ENCODE data around the gene TTBK2. TPM values are rescaled to one million over a fixed set of nuclear protein-coding genes. Genes with fewer than 3 reads are reported as not detected.

The TTBK2 gene
- polyA plus RNA-seq, 3 donors = 1.0 to 5.6 (median 3.5) TPM

DNA sequence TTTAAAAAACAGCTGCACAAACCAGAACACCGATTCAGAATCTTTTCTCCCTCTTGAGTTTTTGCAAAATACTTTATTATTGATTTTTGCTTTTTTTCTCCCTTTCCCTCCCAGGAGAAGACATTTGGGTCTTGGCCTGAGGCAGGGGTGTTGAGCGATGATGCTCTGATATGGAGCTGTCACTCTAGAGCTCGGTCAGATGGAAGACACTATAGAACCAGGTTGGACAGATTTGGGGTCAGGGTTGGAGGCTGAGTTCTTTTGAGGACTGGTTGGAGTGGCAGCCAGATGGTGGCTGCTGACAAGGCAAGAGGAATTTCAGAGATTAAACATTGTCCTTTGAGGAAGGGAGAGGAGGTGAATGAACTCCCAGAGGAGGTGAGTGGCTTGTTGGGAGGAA, 200.5 kb downstream of the TTBK2 start:
- WGBS, 3 donors = 90 to 97% (median 93%) methylated on average over 3 of the region's 3 CpGs
- H3K27ac ChIP-seq (ENCODE audit: low read depth, low read length) = no peak overlapping the region

DNA sequence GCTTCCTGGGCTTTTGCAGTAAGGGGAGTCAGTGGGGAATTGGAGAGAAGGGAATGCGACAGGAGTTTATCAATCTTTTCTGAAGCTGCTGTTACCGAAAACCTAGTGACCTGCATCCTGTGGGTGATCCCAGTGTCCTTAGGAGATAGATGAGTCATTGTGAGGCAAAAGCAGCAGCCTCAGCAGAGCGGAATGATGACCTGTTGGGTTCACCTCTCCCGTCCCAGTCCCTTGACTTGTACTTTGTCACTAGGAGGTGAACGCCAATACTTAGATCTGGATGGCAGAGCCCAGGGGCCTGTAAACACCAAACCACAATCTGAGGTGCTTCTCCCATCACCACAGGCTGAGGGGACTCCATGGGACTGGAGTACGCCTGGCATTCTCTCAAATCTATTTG, 201.5 kb downstream of the TTBK2 start:
- no peak overlapping the region for H3K27ac ChIP-seq (ENCODE audit: low read depth, low read length)
- 75 to 90% (median 88%) methylated on average over 6 of the region's 6 CpGs for WGBS, 3 donors

DNA sequence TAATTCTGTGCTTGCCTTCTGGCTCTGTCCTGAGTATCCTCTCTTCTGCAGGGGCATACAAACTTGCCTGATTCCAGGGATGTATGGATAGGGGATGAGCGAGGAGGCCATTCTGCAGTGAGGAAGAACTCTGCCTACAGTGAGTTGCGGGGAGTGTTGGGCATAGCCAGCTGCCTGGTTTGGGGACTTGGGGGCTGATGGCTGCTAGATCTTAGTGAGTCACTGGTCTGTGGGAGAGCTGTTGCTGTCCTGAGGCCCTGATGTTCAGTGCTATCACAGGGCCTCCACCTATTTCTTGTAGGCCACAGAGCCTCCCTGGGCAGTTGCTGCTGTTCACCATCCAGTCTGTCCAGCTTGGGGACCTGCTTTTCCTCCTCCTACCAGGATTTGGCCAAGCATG, 204.0 kb downstream of the TTBK2 start:
- no peak overlapping the region for H3K27ac ChIP-seq (ENCODE audit: low read depth, low read length)
- WGBS, 3 donors = 91 to 100% (median 100%) methylated on average over 2 of the region's 2 CpGs

DNA sequence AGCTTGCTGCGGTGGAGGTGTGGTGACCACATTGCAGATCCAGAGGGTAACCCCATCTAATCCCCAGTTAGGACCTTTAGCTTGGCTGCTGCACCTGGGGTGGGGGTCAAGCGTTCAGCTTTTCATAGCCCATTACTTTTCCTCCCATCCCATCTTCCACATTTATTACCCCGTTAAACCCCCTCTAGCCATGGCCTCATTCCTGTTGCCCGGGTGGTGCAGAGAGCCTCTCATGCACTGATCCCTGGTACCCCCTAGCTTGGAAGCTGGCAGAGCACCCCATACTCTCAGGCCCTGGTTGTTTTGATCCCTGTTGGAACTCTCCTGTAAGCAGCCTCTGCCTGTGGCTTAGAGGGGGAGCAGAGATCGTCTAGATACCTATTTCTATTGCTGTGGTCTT, 204.5 kb downstream of the TTBK2 start:
- no peak overlapping the region for H3K27ac ChIP-seq (ENCODE audit: low read depth, low read length)
- WGBS, 3 donors = 92 to 96% (median 94%) methylated on average over 5 of the region's 5 CpGs

DNA sequence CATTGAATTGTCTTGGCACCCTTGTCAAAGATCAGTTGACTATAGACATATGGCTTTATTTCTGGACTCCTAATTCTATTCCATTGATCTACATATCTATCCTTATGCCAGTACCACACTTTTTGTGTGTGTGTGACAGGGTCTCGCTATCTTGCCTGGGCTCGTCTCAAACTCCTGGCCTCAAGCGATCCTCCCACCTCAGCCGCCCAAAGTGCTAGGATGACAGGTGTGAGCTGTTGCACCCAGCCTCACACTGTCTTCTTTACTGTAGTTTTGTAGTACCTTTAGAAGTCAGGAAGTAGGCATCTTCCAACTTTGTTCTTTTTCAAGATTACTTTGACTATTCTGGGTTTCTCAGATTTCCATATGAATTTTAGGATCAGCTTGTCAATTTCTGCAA, 208.0 kb downstream of the TTBK2 start:
- WGBS, 3 donors = 92 to 95% (median 95%) methylated on average over 4 of the region's 4 CpGs
- H3K27ac ChIP-seq (ENCODE audit: low read depth, low read length) = no peak overlapping the region

DNA sequence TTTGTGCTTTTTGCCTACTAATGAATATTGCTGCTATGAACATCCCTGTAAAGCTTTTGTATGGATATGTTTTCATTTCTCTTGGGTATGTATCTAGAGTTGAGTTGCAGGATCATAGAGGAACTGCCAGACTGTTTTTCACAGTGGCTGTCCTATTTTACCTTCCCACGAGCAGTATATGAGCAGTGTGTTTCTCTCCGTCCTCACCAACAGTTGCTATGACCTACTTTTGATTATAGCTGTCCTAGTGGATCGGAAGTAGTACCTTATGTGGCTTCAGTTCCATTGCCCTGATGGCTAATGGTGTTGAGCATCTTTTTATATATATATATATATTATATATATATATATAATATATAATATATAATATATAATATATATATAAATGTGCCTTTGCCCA, 208.8 kb downstream of the TTBK2 start:
- 87 to 95% (median 92%) methylated on average over 3 of the region's 3 CpGs for WGBS, 3 donors

DNA sequence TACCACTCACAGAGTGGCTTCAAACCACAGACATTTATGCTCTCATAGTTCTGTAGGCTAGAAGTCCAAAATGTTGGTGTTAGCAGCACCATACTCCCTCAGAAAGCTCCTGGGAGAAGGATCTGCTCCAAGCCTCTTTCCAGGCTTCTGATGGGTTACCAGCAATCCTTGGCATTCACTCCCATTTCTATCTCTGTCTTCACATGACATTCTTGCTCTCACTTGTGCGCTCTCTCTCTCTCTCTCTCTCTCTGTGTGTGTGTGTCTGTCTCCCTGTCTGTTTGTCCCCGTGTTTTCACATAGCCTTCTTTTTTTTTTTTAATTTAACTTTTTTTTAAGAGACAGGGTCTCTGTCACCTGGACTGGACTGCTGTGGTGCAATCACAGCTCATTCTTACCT, 209.9 kb downstream of the TTBK2 start:
- WGBS, 3 donors = 76 to 87% (median 83%) methylated on average over 2 of the region's 2 CpGs
- H3K27ac ChIP-seq (ENCODE audit: low read depth, low read length) = no peak overlapping the region

More for the DNA sequence above, 208.8 kb downstream of the TTBK2 start:
- H3K27ac ChIP-seq (ENCODE audit: low read depth, low read length) = no peak overlapping the region

DNA sequence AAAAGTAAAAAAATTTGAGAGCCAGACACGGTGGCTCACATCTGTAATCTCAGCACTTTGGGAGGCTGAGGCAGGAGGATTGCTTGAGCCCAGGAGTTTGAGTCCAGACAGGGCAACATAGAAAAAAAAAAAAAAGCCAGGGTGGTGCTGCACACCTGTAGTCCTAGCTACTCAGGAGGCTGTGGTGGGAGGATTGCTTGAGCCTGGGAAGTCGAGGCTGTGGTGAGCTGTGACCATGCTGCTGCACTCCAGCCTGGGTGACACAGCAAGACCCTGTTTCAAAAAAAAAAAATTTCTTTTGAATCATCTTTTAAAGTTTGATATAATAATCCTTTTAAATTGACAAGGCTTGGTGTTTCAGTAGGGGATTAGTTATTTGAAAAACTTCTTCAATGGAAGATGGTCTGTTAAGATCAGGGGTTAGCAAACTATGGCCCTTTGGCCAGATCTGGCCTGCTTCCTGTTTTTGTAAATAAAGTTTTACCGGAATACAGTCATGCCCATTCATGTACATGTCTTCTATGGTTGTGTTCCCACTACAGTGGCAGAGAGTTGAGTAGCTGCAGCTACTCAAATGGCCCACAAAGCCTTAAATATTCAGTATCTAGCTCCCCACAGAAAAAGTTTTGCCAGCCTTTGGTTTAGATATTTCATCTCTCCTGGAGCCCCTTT, 212.6 kb downstream of the TTBK2 start:
- WGBS, 3 donors = 59 to 77% (median 77%) methylated on average over 3 of the region's 3 CpGs
- no peak overlapping the region for H3K27ac ChIP-seq (ENCODE audit: low read depth, low read length)

DNA sequence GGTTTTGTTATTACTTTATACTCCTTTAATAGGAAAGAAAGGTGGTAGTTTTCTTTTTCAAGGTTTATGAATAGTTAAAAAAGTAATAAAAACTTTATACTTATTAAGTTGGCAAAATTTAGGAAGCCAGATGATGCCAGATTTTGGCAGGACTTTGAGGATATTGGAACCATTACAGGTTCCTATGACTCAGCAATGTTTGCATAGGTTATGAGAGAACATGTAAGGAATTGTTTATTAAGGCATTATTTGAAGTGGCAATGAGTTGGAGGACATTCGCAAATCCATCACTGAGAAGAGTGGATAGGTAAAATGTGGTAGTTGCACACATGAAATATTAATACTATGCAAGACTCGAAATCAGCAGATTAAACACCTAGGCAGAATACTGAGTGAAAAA, 213.5 kb downstream of the TTBK2 start:
- H3K27ac ChIP-seq (ENCODE audit: low read depth, low read length) = no peak overlapping the region
- WGBS, 3 donors = 34 to 91% (median 86%) methylated on average over 2 of the region's 2 CpGs

DNA sequence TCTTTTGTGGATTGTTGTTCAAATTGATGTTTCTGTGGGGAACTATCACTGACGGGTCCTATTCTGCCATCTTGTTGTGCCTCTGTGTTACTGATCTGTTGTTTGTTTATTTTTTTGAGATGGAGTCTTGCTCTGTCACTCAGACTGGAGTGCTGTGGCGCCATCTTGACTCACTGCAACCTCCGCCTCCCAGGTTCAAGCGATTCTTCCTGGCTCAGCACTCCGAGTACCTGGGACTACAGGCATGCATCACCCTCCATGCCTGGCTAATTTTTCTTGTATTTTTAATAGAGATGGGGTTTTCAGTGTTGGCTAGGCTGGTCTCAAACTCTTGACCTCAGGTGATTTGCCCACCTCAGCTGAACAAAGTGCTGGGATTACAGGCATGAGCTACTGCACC, 215.2 kb downstream of the TTBK2 start:
- no peak overlapping the region for H3K27ac ChIP-seq (ENCODE audit: low read depth, low read length)
- 97% methylated on average over 5 of the region's 5 CpGs for WGBS, 3 donors

DNA sequence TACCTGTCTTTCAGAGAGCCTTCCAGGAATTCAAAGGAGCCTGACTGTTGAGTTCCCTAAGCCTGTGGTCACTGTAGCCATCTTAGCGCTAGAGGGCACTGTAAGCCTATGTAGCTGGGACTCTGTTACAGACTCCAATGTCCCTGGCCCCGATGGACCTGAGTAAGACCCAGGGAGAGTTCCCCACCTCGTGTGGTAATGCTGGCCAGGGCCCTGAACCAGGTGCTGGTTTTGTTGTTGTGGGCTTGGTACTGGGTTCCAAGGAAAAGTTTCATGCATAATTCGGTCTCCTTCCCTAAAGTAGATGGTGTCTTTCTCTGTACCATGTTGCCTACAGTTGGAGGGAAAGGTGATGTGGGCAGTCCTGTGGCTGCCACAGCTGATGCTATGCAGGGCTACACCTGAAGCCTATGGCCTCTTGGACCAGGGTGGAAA, 216.1 kb downstream of the TTBK2 start:
- WGBS, 3 donors = 25 to 35% (median 30%) methylated on average over 4 of the region's 4 CpGs
- H3K27ac ChIP-seq (ENCODE audit: low read depth, low read length) = no peak overlapping the region

DNA sequence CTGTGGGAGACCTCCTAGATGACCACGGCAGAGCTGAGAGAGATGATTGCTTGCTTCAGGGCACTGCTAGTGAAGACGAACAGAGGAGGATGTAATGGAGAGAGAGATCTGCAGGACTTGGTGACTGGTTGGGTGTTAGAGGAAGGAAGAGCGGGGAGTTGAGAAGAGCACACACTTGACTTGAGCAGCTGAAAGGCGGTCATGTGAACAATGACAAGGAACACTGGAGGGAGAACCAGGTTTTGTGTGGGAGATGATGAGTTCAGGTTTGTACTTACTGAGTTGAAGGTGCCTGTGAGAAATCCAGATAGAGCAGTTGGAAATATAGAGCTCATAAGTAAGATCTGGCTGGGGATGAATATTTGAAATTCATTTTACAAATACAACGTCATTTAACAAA, 224.0 kb downstream of the TTBK2 start:
- WGBS, 3 donors = 76 to 83% (median 81%) methylated on average over 5 of the region's 5 CpGs
- no peak overlapping the region for H3K27ac ChIP-seq (ENCODE audit: low read depth, low read length)

DNA sequence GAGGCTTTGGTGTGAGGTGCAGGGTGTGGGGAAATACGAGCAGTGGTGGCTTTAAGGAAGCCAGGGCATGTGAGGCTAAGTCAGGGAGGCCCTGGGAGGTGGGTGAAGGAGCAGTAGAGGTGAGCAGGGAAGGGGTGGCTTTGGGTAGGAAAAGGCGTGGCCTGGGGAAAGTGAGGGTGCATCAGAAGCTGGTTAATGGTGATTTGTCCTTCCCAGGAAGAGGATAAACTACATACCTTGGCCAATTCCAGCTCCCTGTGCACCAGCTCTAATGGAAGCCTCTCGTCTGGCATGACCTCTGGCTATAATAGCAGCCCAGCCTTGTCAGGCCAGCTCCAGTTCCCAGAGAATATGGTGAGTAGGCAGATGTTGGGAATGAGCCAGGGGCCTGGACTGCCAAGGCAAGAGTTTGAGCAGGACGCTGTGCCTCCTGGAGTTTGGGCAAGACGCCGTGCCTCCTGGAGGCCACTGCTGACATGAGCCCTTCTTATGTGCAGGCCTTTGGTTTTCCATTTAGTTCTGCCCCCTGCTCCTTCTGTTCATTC, 225.0 kb downstream of the TTBK2 start:
- no peak overlapping the region for H3K27ac ChIP-seq (ENCODE audit: low read depth, low read length)
- 81 to 91% (median 90%) methylated on average over 6 of the region's 6 CpGs for WGBS, 3 donors

DNA sequence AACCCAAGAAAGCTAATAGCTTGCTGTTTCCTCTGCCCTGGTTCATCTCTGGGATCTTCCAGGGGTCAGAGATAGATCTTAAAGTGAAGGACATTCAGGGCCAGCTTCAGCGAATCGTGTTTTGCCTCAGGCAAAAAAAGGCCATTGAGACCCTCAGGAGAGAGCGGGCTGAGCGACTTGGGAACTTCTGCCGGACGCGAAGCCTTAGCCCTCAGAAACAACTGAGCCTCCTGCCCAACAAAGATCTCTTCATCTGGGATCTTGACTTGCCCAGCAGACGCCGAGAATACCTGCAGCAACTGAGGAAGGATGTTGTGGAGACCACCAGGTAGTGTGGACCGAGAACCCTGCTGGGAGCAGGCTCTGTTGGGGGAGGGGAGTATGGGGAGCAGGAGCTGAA, 226.2 kb downstream of the TTBK2 start:
- WGBS, 3 donors = 95 to 97% (median 96%) methylated on average over 10 of the region's 10 CpGs
- H3K27ac ChIP-seq (ENCODE audit: low read depth, low read length) = no peak overlapping the region

DNA sequence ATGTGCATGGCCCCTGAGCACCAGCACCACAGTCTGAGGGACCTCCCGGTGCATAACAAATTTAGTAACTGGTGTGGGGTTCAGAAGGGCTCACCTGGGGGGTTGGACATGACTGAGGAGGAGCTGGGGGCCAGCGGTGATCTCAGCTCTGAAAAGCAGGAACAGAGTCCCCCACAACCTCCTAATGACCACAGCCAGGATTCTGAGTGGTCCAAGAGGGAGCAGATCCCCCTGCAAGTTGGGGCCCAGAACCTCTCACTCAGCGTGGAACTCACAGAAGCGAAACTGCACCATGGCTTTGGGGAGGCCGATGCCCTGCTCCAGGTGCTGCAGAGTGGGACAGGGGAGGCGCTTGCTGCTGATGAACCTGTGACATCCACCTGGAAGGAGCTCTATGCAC, 226.6 kb downstream of the TTBK2 start:
- 94 to 96% (median 96%) methylated on average over 6 of the region's 6 CpGs for WGBS, 3 donors
- H3K27ac ChIP-seq (ENCODE audit: low read depth, low read length) = no peak overlapping the region

DNA sequence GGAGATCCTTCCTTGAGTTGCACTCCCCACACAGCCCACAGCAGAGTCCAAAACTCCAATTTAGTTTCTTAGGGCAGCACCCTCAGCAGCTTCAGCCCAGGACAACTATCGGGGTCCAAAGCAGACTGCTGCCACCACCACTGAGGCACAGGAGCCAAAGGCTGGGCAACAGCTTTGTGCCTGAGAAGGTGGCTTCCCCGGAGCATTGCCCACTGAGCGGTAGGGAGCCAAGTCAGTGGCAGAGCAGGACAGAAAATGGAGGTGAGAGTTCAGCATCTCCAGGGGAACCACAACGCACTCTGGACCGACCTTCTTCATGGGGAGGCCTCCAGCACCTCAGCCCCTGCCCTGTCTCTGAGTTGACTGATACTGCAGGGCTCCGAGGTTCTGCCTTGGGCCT, 227.1 kb downstream of the TTBK2 start:
- no peak overlapping the region for H3K27ac ChIP-seq (ENCODE audit: low read depth, low read length)
- 94 to 95% (median 95%) methylated on average over 6 of the region's 6 CpGs for WGBS, 3 donors

DNA sequence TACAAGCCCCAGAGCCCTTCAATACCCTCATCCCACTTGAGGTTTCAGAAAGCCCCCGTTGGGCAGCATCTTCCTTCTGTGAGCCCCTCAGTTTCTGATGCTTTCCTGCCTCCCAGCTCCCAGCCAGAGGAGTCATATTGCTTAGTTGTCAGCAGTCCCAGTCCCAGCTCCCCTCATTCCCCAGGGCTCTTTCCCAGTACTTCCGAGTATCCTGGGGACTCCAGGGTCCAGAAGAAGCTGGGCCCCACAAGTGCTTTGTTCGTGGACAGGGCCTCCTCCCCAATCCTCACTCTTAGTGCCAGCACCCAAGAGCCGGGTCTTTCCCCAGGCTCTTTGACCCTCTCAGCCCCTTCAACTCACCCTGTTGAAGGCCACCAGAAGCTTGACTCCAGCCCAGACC, 227.6 kb downstream of the TTBK2 start:
- 83 to 91% (median 88%) methylated on average over 4 of the region's 4 CpGs for WGBS, 3 donors
- no peak overlapping the region for H3K27ac ChIP-seq (ENCODE audit: low read depth, low read length)

DNA sequence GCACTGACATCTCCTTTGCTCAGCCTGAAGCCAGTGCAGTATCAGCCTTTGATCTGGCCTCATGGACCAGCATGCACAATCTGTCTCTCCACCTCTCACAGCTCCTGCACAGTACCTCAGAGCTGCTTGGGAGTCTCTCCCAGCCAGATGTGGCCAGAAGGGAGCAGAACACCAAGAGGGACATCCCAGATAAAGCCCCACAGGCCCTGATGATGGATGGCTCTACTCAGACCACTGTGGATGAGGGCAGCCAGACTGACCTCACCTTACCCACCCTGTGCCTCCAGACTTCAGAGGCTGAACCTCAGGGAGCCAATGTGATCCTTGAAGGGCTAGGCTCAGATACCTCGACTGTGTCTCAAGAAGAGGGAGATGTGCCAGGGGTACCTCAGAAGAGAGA, 228.0 kb downstream of the TTBK2 start:
- no peak overlapping the region for H3K27ac ChIP-seq (ENCODE audit: low read depth, low read length)
- 73 to 92% (median 89%) methylated on average over 1 of the region's 1 CpG for WGBS, 3 donors

DNA sequence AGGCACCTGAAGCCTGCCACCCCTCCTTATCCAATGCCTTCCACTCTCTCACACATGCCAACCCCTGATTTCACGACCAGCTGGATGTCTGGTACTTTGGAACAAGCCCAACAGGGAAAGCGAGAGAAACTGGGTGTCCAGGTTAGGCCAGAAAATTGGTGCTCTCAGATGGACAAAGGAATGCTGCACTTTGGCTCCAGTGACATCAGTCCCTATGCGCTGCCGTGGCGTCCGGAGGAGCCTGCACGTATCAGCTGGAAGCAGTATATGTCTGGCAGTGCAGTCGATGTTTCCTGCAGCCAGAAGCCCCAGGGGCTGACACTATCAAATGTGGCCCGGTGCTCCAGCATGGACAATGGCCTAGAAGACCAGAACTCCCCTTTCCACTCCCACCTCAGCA, 228.8 kb downstream of the TTBK2 start:
- 84 to 91% (median 89%) methylated on average over 9 of the region's 9 CpGs for WGBS, 3 donors

DNA sequence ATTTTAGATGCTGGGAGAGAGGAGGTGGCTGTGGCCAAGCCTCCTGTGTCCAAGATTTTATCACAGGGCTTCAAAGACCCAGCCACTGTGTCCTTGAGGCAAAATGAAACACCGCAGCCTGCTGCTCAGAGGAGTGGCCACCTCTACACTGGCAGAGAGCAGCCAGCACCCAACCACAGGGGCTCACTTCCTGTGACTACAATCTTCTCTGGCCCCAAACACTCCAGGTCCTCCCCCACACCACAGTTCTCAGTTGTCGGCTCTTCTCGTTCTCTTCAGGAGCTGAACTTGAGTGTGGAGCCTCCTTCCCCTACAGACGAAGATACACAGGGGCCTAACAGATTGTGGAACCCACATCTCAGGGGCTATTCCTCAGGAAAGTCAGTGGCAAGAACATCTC, 229.3 kb downstream of the TTBK2 start:
- H3K27ac ChIP-seq (ENCODE audit: low read depth, low read length) = no peak overlapping the region
- WGBS, 3 donors = 64 to 76% (median 71%) methylated on average over 4 of the region's 4 CpGs

More for the DNA sequence above, 228.8 kb downstream of the TTBK2 start:
- no peak overlapping the region for H3K27ac ChIP-seq (ENCODE audit: low read depth, low read length)
